Gastroesophageal sphincter (tissue), 4 donors: ENCODE data around the gene CEMIP. TPM values are rescaled to one million over a fixed set of nuclear protein-coding genes. Genes with fewer than 3 reads are reported as not detected.

Experiments used
- ATAC-seq: fragments of 150-250 bp; one replicate; pipeline ENCODE4 v1.9.1; 2016; ENCODE audit warnings: mild to moderate bottlenecking, moderate library complexity
- H3K27ac ChIP-seq, 4 donors: fragments of 200-600 bp; sonication (generic) in 3 of 4; 1 replicate in 3 of 4; 2 replicates in 1 of 4; pipeline ENCODE4 v1.5.1; 2016 to 2019
- H3K27me3 ChIP-seq: fragments of 200-600 bp; sonication (generic); one replicate; pipeline ENCODE4 v1.5.1; 2019
- H3K36me3 ChIP-seq, 2 donors: fragments of 200-600 bp; sonication (generic); one replicate each; pipeline ENCODE4 v1.5.1; 2019; ENCODE audit warnings: control low read depth in 1 of 2
- H3K4me1 ChIP-seq, 3 donors: fragments of 200-600 bp; sonication (generic); 1 replicate in 2 of 3; 2 replicates in 1 of 3; pipeline ENCODE4 v1.5.1; 2016 to 2019; ENCODE audit warnings: control low read depth in 2 of 3
- H3K4me3 ChIP-seq, 2 donors: fragments of 200-600 bp; sonication (generic); one replicate each; pipeline ENCODE4 v1.5.1; 2019; ENCODE audit warnings: mild to moderate bottlenecking in 1 of 2, moderate library complexity in 1 of 2
- H3K9me3 ChIP-seq, 3 donors: fragments of 200-600 bp; sonication (generic); one replicate each; pipeline ENCODE4 v1.5.1; 2017 to 2019; ENCODE audit warnings: control low read depth in 2 of 3
- CTCF ChIP-seq, 4 experiments: fragments of 200-600 bp in 2 of 4; fragments of 450-650 bp in 2 of 4; sonication (generic) in 1 of 4; IDR thresholded peaks; one replicate each; pipeline ENCODE4 v1.5.1; 2017 to 2019; ENCODE audit warnings: antibody characterized with exemption in 4 of 4, mild to moderate bottlenecking in 2 of 4, moderate library complexity in 2 of 4
- EP300 ChIP-seq: sonication (generic); formaldehyde crosslinking; IDR thresholded peaks from one replicate; pipeline ENCODE4 v1.6.1; 2017; ENCODE audit warnings: antibody characterized with exemption, mild to moderate bottlenecking
- POLR2A ChIP-seq, 2 donors: fragments of 450-650 bp; IDR thresholded peaks; one replicate each; pipeline ENCODE4 v1.6.1; 2017; ENCODE audit warnings: antibody characterized with exemption in 2 of 2, mild to moderate bottlenecking in 2 of 2, moderate library complexity in 1 of 2
- POLR2AphosphoS5 ChIP-seq: sonication (generic); formaldehyde crosslinking; IDR thresholded peaks from one replicate; pipeline ENCODE4 v1.6.1; 2017; ENCODE audit warnings: antibody characterized with exemption
- WGBS, 2 donors: methylation state at CpG; one replicate each; pipeline ENCODE4 v1.1.5; 2018; ENCODE audit warnings: low coverage in 1 of 2; 5-methylcytosine and 5-hydroxymethylcytosine counted together
- total RNA-seq, 4 donors: library from RNA; depleted of rRNA; stranded (reverse); fragments of >200 nt; gene quantifications; one replicate each; pipeline ENCODE4 v1.1.0, GENCODE V29; 2016

Gene CEMIP
- total RNA-seq, 4 donors from 2014 or later: 0.35 to 0.54 TPM; not detected in 2

GRCh38 chr15:80732818-80733217 lies 46.4 kb upstream of the CEMIP start:
- peaks cover 2 to 75% (median 13%) of the 10 kb centered on the region in 3 donors for H3K4me1 ChIP-seq
- no peaks in the 10 kb centered on the region for H3K9me3 ChIP-seq
- H3K4me3 ChIP-seq: no peak overlapping the region
- no peaks in the 10 kb centered on the region for H3K27me3 ChIP-seq
- TF ChIP-seq EP300 (no peak), CTCF (IDR thresholded peaks at IDR 0.05) (no peak), POLR2A (IDR thresholded peaks at IDR 0.05) (no peak), POLR2AphosphoS5 (no peak)
- 68% methylated on average over 5 of the region's 5 CpGs; no CpG with 5 or more reads in 1 of the 2 donors for WGBS, 2 donors
- peak overlapping the region in 3 of 4 donors; percentile 64 to 71 (median 69) for H3K27ac ChIP-seq
- ATAC-seq: no peak
- H3K36me3 ChIP-seq: no peaks in the 10 kb centered on the region

GRCh38 chr15:80733460-80733859 lies 45.7 kb upstream of the CEMIP start:
- 33% methylated on average over 1 of the region's 1 CpG; no CpG with 5 or more reads in 1 of the 2 donors for WGBS, 2 donors
- no peak overlapping the region for H3K4me3 ChIP-seq
- H3K27ac ChIP-seq: peak overlapping the region in 3 of 4 donors; percentile 64 to 71 (median 69)
- peaks cover 0 to under 1% (median 0%) of the 10 kb centered on the region in 3 donors for H3K9me3 ChIP-seq
- H3K27me3 ChIP-seq: no peaks in the 10 kb centered on the region
- peaks cover 2 to 69% (median 11%) of the 10 kb centered on the region in 3 donors for H3K4me1 ChIP-seq
- ATAC-seq: no peak
- H3K36me3 ChIP-seq: no peaks in the 10 kb centered on the region
- no peak for TF ChIP-seq EP300
- TF ChIP-seq POLR2A (IDR thresholded peaks at IDR 0.05): no peak
- no peak for TF ChIP-seq CTCF (IDR thresholded peaks at IDR 0.05)
- TF ChIP-seq POLR2AphosphoS5: no peak

- H3K9me3 ChIP-seq: peaks cover 0 to 5% (median 0%) of the 10 kb centered on the region in 3 donors
- H3K36me3 ChIP-seq: no peaks in the 10 kb centered on the region
- ATAC-seq: no peak
- 94 to 97% methylated on average over 8 of the region's 8 CpGs for WGBS, 2 donors
- peak overlapping the region in 2 of 4 donors; percentile 24 to 28 for H3K27ac ChIP-seq
- no peaks in the 10 kb centered on the region for H3K27me3 ChIP-seq
- no peak for TF ChIP-seq POLR2AphosphoS5
- TF ChIP-seq POLR2A (IDR thresholded peaks at IDR 0.05): no peak
- TF ChIP-seq EP300: no peak
- no peak for TF ChIP-seq CTCF (IDR thresholded peaks at IDR 0.05)
- peaks cover 2 to 62% (median 11%) of the 10 kb centered on the region in 3 donors for H3K4me1 ChIP-seq
- H3K4me3 ChIP-seq: no peak overlapping the region
Observed at GRCh38 chr15:80735344-80735743, 43.8 kb upstream of the CEMIP start.

GRCh38 chr15:80736560-80736959 lies 42.6 kb upstream of the CEMIP start:
- Histone ChIP-seq H3K36me3 (no peaks in the 10 kb centered on the region), H3K4me1 (peaks cover 2 to 53% (median 8%) of the 10 kb centered on the region in 3 donors), H3K27ac (peak overlapping the region in 3 of 4 donors; percentile 32 to 66 (median 48)), H3K27me3 (no peaks in the 10 kb centered on the region), H3K9me3 (peaks cover 0 to 5% (median 0%) of the 10 kb centered on the region in 3 donors), H3K4me3 (no peak overlapping the region)
- ATAC-seq: no peak
- TF ChIP-seq POLR2A (IDR thresholded peaks at IDR 0.05) (no peak), EP300 (no peak), POLR2AphosphoS5 (no peak), CTCF (IDR thresholded peaks at IDR 0.05) (no peak)
- 16 to 25% methylated on average over 4 of the region's 4 CpGs for WGBS, 2 donors

- no peak for TF ChIP-seq CTCF (IDR thresholded peaks at IDR 0.05)
- TF ChIP-seq POLR2AphosphoS5: no peak
- TF ChIP-seq EP300: no peak
- TF ChIP-seq POLR2A (IDR thresholded peaks at IDR 0.05): no peak
- H3K4me3 ChIP-seq: no peak overlapping the region
- H3K36me3 ChIP-seq: no peaks in the 10 kb centered on the region
- 92 to 94% methylated on average over 3 of the region's 3 CpGs for WGBS, 2 donors
- peaks cover 2 to 46% (median 4%) of the 10 kb centered on the region in 3 donors for H3K4me1 ChIP-seq
- H3K27ac ChIP-seq: no peak overlapping the region
- peaks cover 0 to 5% (median 0%) of the 10 kb centered on the region in 3 donors for H3K9me3 ChIP-seq
- H3K27me3 ChIP-seq: no peaks in the 10 kb centered on the region
- ATAC-seq: no peak
Observed at GRCh38 chr15:80739919-80740318, 39.3 kb upstream of the CEMIP start.
